Measurements from ENCODE around the gene PBRM1. TPM values are rescaled to one million over a fixed set of nuclear protein-coding genes. Genes with fewer than 3 reads are reported as not detected.

The PBRM1 gene
- total RNA-seq, 2 donors from 2014 or later: 73.4 to 78.5 TPM

- Mint-ChIP-seq H3K9me3 (no peaks in the 10 kb centered on the region), H3K27me3 (ENCODE audit: insufficient read depth) (no peaks in the 10 kb centered on the region), H3K36me3 (ENCODE audit: low read depth) (peaks cover 88% of the 10 kb centered on the region), H3K4me3 (no peak overlapping the region), H3K27ac (no peak overlapping the region), H3K4me1 (peaks cover 8% of the 10 kb centered on the region)
- 87 to 91% methylated on average over 2 of the region's 2 CpGs for WGBS, 2 experiments (ENCODE audit: insufficient coverage in 1 of 2, insufficient read length in 1 of 2)
- H3K36me3 ChIP-seq (ENCODE audit: control insufficient read depth, insufficient read depth, low read length): peaks cover 86% of the 10 kb centered on the region
- no peak overlapping the region for H3K27ac ChIP-seq (ENCODE audit: low read depth, low read length)
- TF ChIP-seq CTCF (conservative IDR thresholded peaks at IDR 0.05): no peak
- H3K9ac ChIP-seq (ENCODE audit: extremely low read depth, low read length, poor library complexity, severe bottlenecking): no peak overlapping the region
- no peaks in the 10 kb centered on the region for H3K4me1 ChIP-seq (ENCODE audit: control insufficient read depth, insufficient read depth, low read length)
- no peaks in the 10 kb centered on the region for H3K9me3 ChIP-seq (ENCODE audit: control insufficient read depth, low read length)
- no peak overlapping the region for H3K4me3 ChIP-seq (ENCODE audit: low read length)
- no peaks in the 10 kb centered on the region for H3K27me3 ChIP-seq (ENCODE audit: control insufficient read depth, insufficient read depth, low read length, poor library complexity, severe bottlenecking)
- no peak for DNase-seq
These were observed 4.8 kb upstream of the PBRM1 start for GRCh38 chr3:52690560-52690959.

- H3K36me3 ChIP-seq (ENCODE audit: control insufficient read depth, insufficient read depth, low read length): peaks cover 73% of the 10 kb centered on the region
These were observed 3.4 kb upstream of the PBRM1 start for GRCh38 chr3:52689151-52689550.

GRCh38 chr3:52688266-52688665 is 2.6 kb upstream of the PBRM1 start:
- Histone ChIP-seq H3K36me3 (ENCODE audit: control insufficient read depth, insufficient read depth, low read length) (peaks cover 65% of the 10 kb centered on the region), H3K9ac (ENCODE audit: extremely low read depth, low read length, poor library complexity, severe bottlenecking) (no peak overlapping the region), H3K27ac (ENCODE audit: low read depth, low read length) (no peak overlapping the region), H3K27me3 (ENCODE audit: control insufficient read depth, insufficient read depth, low read length, poor library complexity, severe bottlenecking) (no peaks in the 10 kb centered on the region), H3K9me3 (ENCODE audit: control insufficient read depth, low read length) (no peaks in the 10 kb centered on the region), H3K4me1 (ENCODE audit: control insufficient read depth, insufficient read depth, low read length) (no peaks in the 10 kb centered on the region), H3K4me3 (ENCODE audit: low read length) (peak overlapping the region; percentile 98)
- 95% methylated on average over 6 of the region's 6 CpGs for whole genome bisulfite sequencing, 2 experiments (ENCODE audit: insufficient coverage in 1 of 2, insufficient read length in 1 of 2)
- no peak for DNase-seq
- no peak overlapping the region for H3K4me3 Mint-ChIP-seq
- peaks cover 65% of the 10 kb centered on the region for H3K36me3 Mint-ChIP-seq (ENCODE audit: low read depth)
- H3K4me1 Mint-ChIP-seq: peaks cover 14% of the 10 kb centered on the region
- no peak for TF ChIP-seq CTCF (conservative IDR thresholded peaks at IDR 0.05)
- H3K27ac Mint-ChIP-seq: no peak overlapping the region
- no peaks in the 10 kb centered on the region for H3K9me3 Mint-ChIP-seq
- H3K27me3 Mint-ChIP-seq (ENCODE audit: insufficient read depth): no peaks in the 10 kb centered on the region

More at GRCh38 chr3:52689151-52689550, 3.4 kb upstream of the PBRM1 start:
- no peak overlapping the region for H3K4me3 Mint-ChIP-seq
- Histone ChIP-seq H3K9me3 (ENCODE audit: control insufficient read depth, low read length) (no peaks in the 10 kb centered on the region), H3K4me3 (ENCODE audit: low read length) (no peak overlapping the region), H3K27ac (ENCODE audit: low read depth, low read length) (no peak overlapping the region), H3K27me3 (ENCODE audit: control insufficient read depth, insufficient read depth, low read length, poor library complexity, severe bottlenecking) (no peaks in the 10 kb centered on the region), H3K4me1 (ENCODE audit: control insufficient read depth, insufficient read depth, low read length) (no peaks in the 10 kb centered on the region), H3K9ac (ENCODE audit: extremely low read depth, low read length, poor library complexity, severe bottlenecking) (no peak overlapping the region)
- no peaks in the 10 kb centered on the region for H3K9me3 Mint-ChIP-seq
- no peak for TF ChIP-seq CTCF (conservative IDR thresholded peaks at IDR 0.05)
- no peak for DNase-seq
- H3K27ac Mint-ChIP-seq: no peak overlapping the region
- peaks cover 14% of the 10 kb centered on the region for H3K4me1 Mint-ChIP-seq
- peaks cover 74% of the 10 kb centered on the region for H3K36me3 Mint-ChIP-seq (ENCODE audit: low read depth)
- no peaks in the 10 kb centered on the region for H3K27me3 Mint-ChIP-seq (ENCODE audit: insufficient read depth)
- 92 to 100% methylated on average over 2 to 3 of the region's 3 CpGs for WGBS, 2 experiments (ENCODE audit: insufficient coverage in 1 of 2, insufficient read length in 1 of 2)

Data from endodermal cell (in vitro differentiated cells).